DND-41 (cell line): ENCODE data around the gene SPTBN4.

Experiments used
- ATAC-seq: fragments of 200-7000 bp; cut with Tn5 transposase; 3 replicates; pipeline ENCODE4 v1.9.1; 2021; ENCODE audit warnings: low read depth; ENCODE audit not compliant: insufficient read depth
- DNase-seq: peaks from one replicate; pipeline ENCODE4 v3.0.0-alpha.2; 2020
- H2AFZ ChIP-seq: 2 replicates; pipeline ENCODE4 v1.6.0; 2012; ENCODE audit warnings: low read depth, low read length
- H3K27ac ChIP-seq: 2 replicates; pipeline ENCODE4 v1.5.1; 2012; ENCODE audit warnings: low read length, inconsistent platforms
- H3K27me3 ChIP-seq: fragments of 200-600 bp; sonication (generic); 2 replicates; pipeline ENCODE4 v1.6.0; 2012; ENCODE audit warnings: low read length, mild to moderate bottlenecking, inconsistent platforms; ENCODE audit not compliant: insufficient read depth, poor library complexity
- H3K36me3 ChIP-seq: 2 replicates; pipeline ENCODE4 v1.5.1; 2012; ENCODE audit warnings: low read length, inconsistent platforms; ENCODE audit not compliant: insufficient read depth
- H3K4me1 ChIP-seq: 2 replicates; pipeline ENCODE4 v1.5.1; 2012; ENCODE audit warnings: mild to moderate bottlenecking, low read length; ENCODE audit not compliant: insufficient read depth
- H3K4me2 ChIP-seq: 2 replicates; pipeline ENCODE4 v1.6.0; 2012; ENCODE audit warnings: mild to moderate bottlenecking, moderate library complexity, low read length, inconsistent platforms; ENCODE audit not compliant: insufficient read depth
- H3K4me3 ChIP-seq, 2 experiments: fragments of 200-600 bp in 1 of 2; shearing (Covaris generic) in 1 of 2; 2 replicates each; pipeline ENCODE4 v1.5.1; 2012 to 2016; ENCODE audit warnings: inconsistent platforms in 2 of 2, low read length in 2 of 2, mild to moderate bottlenecking in 2 of 2, low read depth in 1 of 2, moderate library complexity in 1 of 2
- H3K79me2 ChIP-seq: 2 replicates; pipeline ENCODE4 v1.6.0; 2012; ENCODE audit warnings: low read length, inconsistent platforms; ENCODE audit not compliant: insufficient read depth
- H3K9ac ChIP-seq: 2 replicates; pipeline ENCODE4 v1.6.0; 2012; ENCODE audit warnings: low read depth, mild to moderate bottlenecking, inconsistent platforms, low read length, moderate library complexity
- H3K9me3 ChIP-seq: 2 replicates; pipeline ENCODE4 v1.5.1; 2012; ENCODE audit warnings: low read length, moderate library complexity, mild to moderate bottlenecking, inconsistent platforms; ENCODE audit not compliant: insufficient read depth, severe bottlenecking
- H4K20me1 ChIP-seq: 2 replicates; pipeline ENCODE4 v1.6.0; 2012; ENCODE audit warnings: low read length; ENCODE audit not compliant: insufficient read depth
- CTCF ChIP-seq: IDR thresholded peaks from 2 replicates; pipeline ENCODE4 v1.5.1; 2012; ENCODE audit warnings: borderline replicate concordance, low read length, moderate library complexity, mild to moderate bottlenecking; ENCODE audit not compliant: poor library complexity, severe bottlenecking; ENCODE audit errors: extremely low read depth
- EZH2 ChIP-seq: IDR thresholded peaks from 3 replicates; pipeline ENCODE4 v1.6.1; 2012; ENCODE audit warnings: borderline replicate concordance, low read depth, mild to moderate bottlenecking, moderate library complexity, low read length, inconsistent platforms; ENCODE audit not compliant: severe bottlenecking

SPTBN4 gene

GRCh38 chr19:40489882-40490230, 23.1 kb downstream of the SPTBN4 start:
- Histone ChIP-seq H3K9me3 (no peaks in the 10 kb centered on the region), H3K9ac (no peak overlapping the region), H3K79me2 (no peaks in the 10 kb centered on the region), H3K27ac (no peak overlapping the region), H3K27me3 (peaks cover 3% of the 10 kb centered on the region), H3K4me2 (no peak overlapping the region), H2AFZ (no peak overlapping the region), H3K36me3 (no peaks in the 10 kb centered on the region), H3K4me1 (no peaks in the 10 kb centered on the region), H3K4me3 (no peak overlapping the region), H4K20me1 (no peaks in the 10 kb centered on the region)
- DNase-seq, result no peak
- TF ChIP-seq EZH2, result no peak
- no peak for TF ChIP-seq CTCF
- no peak for ATAC-seq

GRCh38 chr19:40492274-40492673, 25.5 kb downstream of the SPTBN4 start:
- Histone ChIP-seq H3K27ac (no peak overlapping the region), H3K9me3 (no peaks in the 10 kb centered on the region), H3K79me2 (no peaks in the 10 kb centered on the region), H2AFZ (no peak overlapping the region), H3K4me2 (no peak overlapping the region), H3K4me1 (no peaks in the 10 kb centered on the region), H3K4me3 (no peak overlapping the region), H3K27me3 (peaks cover 3% of the 10 kb centered on the region), H4K20me1 (no peaks in the 10 kb centered on the region), H3K9ac (no peak overlapping the region), H3K36me3 (no peaks in the 10 kb centered on the region)
- no peak for TF ChIP-seq CTCF
- no peak for TF ChIP-seq EZH2
- ATAC-seq, result no peak
- DNase-seq, result no peak

- peaks cover 3% of the 10 kb centered on the region for H3K27me3 ChIP-seq
- H3K9ac ChIP-seq, result no peak overlapping the region
- H3K4me2 ChIP-seq, result no peak overlapping the region
- H3K27ac ChIP-seq, result no peak overlapping the region
- H3K9me3 ChIP-seq, result no peaks in the 10 kb centered on the region
- no peak overlapping the region for H3K4me3 ChIP-seq
- H3K79me2 ChIP-seq, result no peaks in the 10 kb centered on the region
- TF ChIP-seq EZH2, result no peak
- TF ChIP-seq CTCF, result no peak
- no peak for ATAC-seq
- no peak overlapping the region for H2AFZ ChIP-seq
- H4K20me1 ChIP-seq, result no peaks in the 10 kb centered on the region
- DNase-seq, result no peak
- H3K36me3 ChIP-seq, result no peaks in the 10 kb centered on the region
- H3K4me1 ChIP-seq, result no peaks in the 10 kb centered on the region
Measured at GRCh38 chr19:40493778-40494177, 27.0 kb downstream of the SPTBN4 start.

- no peaks in the 10 kb centered on the region for H3K36me3 ChIP-seq
- H3K4me2 ChIP-seq, result no peak overlapping the region
- H3K79me2 ChIP-seq, result no peaks in the 10 kb centered on the region
- no peak overlapping the region for H2AFZ ChIP-seq
- H3K4me3 ChIP-seq, result no peak overlapping the region
- no peak overlapping the region for H3K27ac ChIP-seq
- TF ChIP-seq CTCF (no peak), EZH2 (no peak)
- H3K9ac ChIP-seq, result no peak overlapping the region
- no peaks in the 10 kb centered on the region for H3K4me1 ChIP-seq
- H3K9me3 ChIP-seq, result no peaks in the 10 kb centered on the region
- DNase-seq (no peak), ATAC-seq (no peak)
- H3K27me3 ChIP-seq, result peaks cover 3% of the 10 kb centered on the region
- H4K20me1 ChIP-seq, result no peaks in the 10 kb centered on the region
Measured at GRCh38 chr19:40494191-40494838, 27.5 kb downstream of the SPTBN4 start.
